ENCODE measurements around the gene ANKRD53.

- TF ChIP-seq TCF7L2 (IDR thresholded peaks at IDR 0.05; ENCODE audit: borderline replicate concordance, extremely low read depth, insufficient read depth, insufficient read length) (no peak), CTCF (IDR thresholded peaks at IDR 0.05 in 2 of 3, conservative IDR thresholded peaks at IDR 0.05 in 1 of 3; ENCODE audit: borderline replicate concordance in 1 of 3, insufficient read depth in 1 of 3, low read depth in 2 of 3, low read length in 2 of 3) (no peak), EZH2 (IDR thresholded peaks at IDR 0.05) (no peak), RAD21 (IDR thresholded peaks at IDR 0.05; ENCODE audit: low read depth) (no peak), YY1 (IDR thresholded peaks at IDR 0.05; ENCODE audit: extremely low read depth, insufficient replicate concordance, low read depth, low read length) (no peak), JUND (IDR thresholded peaks at IDR 0.05) (no peak), POLR2A (IDR thresholded peaks at IDR 0.05; ENCODE audit: borderline replicate concordance, extremely low read depth, insufficient read depth, insufficient read length) (no peak), SP1 (IDR thresholded peaks at IDR 0.05; ENCODE audit: low read depth) (no peak), MAX (IDR thresholded peaks at IDR 0.05) (no peak)
Observed at GRCh38 chr2:70942396-70943204, 35.8 kb upstream of the ANKRD53 start.

All from HCT116 (cell line).